ENCODE data around the gene RHOT2.

Gene RHOT2

GRCh38 chr16:632486-633335, 35.2 kb upstream of the RHOT2 start:
- DNase-seq (ENCODE audit: low read depth): no peak

GRCh38 chr16:633336-634050, 34.4 kb upstream of the RHOT2 start:
- DNase-seq (ENCODE audit: low read depth): no peak

GRCh38 chr16:634051-634670, 33.8 kb upstream of the RHOT2 start:
- DNase-seq (ENCODE audit: low read depth): no peak

GRCh38 chr16:634996-635395, 32.9 kb upstream of the RHOT2 start:
- DNase-seq (ENCODE audit: low read depth): no peak

GRCh38 chr16:635573-636205, 32.2 kb upstream of the RHOT2 start:
- no peak for DNase-seq (ENCODE audit: low read depth)

- DNase-seq (ENCODE audit: low read depth): peak; percentile 87
These were observed 31.5 kb upstream of the RHOT2 start, which contains the start of gene METTL26 for GRCh38 chr16:636206-637080. TSS of gene METTL26 (minus strand) at chr16:636305. CDS start at chr16:636290, 15 bp downstream.

GRCh38 chr16:637081-638018, 30.6 kb upstream of the RHOT2 start:
- peak; percentile 79 for DNase-seq (ENCODE audit: low read depth)

- DNase-seq (ENCODE audit: low read depth): no peak
These were observed 29.8 kb upstream of the RHOT2 start for GRCh38 chr16:638034-638543.

- no peak for DNase-seq (ENCODE audit: low read depth)
These were observed 29.1 kb upstream of the RHOT2 start for GRCh38 chr16:638836-639235.

- no peak for DNase-seq (ENCODE audit: low read depth)
These were observed 27.3 kb upstream of the RHOT2 start for GRCh38 chr16:640614-641013.

GRCh38 chr16:641326-642188, 26.4 kb upstream of the RHOT2 start, which contains the start of gene MCRIP2:
TSS of gene MCRIP2 (plus strand) at chr16:641828. CDS start at chr16:641992, 164 bp downstream.
- DNase-seq (ENCODE audit: low read depth): peak; percentile 73

- no peak for DNase-seq (ENCODE audit: low read depth)
These were observed 25.5 kb upstream of the RHOT2 start for GRCh38 chr16:642189-643049.

GRCh38 chr16:643050-643368, 24.9 kb upstream of the RHOT2 start:
- DNase-seq (ENCODE audit: low read depth): no peak

GRCh38 chr16:644556-644955, 23.4 kb upstream of the RHOT2 start:
- DNase-seq (ENCODE audit: low read depth): no peak

- DNase-seq (ENCODE audit: low read depth): no peak
These were observed 21.9 kb upstream of the RHOT2 start for GRCh38 chr16:645852-646678.

GRCh38 chr16:646679-647172, 21.2 kb upstream of the RHOT2 start:
- no peak for DNase-seq (ENCODE audit: low read depth)

Data from stimulated activated CD8-positive, alpha-beta memory T cell treated with anti-CD3 and anti-CD28 coated beads, Interleukin-4, amount 100 ng/mL, for 24 hours (primary cell).